Measurements from ENCODE around the gene FRMPD1.

Gene FRMPD1

GRCh38 chr9:37784616-37785483, 134.1 kb downstream of the FRMPD1 start, which contains the start of gene EXOSC3:
EXOSC3 (minus strand) TSS chr9:37785064; CDS start chr9:37785044, 20 bp downstream.
- peak; percentile 57 for FAIRE-seq

DNA sequence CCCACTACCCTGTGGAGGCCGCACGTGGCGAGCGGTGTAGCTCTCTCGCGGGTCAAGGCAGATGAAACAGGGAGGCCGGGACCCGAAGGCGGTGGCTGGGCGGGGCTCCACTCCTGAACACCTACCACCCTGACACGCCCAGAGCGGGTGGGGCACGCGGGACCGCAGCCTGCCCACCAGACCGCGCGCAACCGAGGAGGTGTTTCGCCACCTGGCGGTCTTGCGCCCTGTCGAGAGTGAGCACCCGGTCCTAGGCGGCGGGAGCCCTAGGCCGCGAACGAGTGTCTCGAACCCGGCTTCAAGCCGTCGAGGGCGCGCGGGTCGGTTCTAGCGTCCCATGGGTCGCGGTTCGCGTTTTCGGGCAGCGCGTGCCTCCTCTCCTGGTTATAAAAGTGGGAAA, 136.3 kb downstream of the FRMPD1 start:
- no peak for FAIRE-seq

GRCh38 chr9:37788332-37788731, 137.6 kb downstream of the FRMPD1 start:
- no peak for FAIRE-seq

DNA sequence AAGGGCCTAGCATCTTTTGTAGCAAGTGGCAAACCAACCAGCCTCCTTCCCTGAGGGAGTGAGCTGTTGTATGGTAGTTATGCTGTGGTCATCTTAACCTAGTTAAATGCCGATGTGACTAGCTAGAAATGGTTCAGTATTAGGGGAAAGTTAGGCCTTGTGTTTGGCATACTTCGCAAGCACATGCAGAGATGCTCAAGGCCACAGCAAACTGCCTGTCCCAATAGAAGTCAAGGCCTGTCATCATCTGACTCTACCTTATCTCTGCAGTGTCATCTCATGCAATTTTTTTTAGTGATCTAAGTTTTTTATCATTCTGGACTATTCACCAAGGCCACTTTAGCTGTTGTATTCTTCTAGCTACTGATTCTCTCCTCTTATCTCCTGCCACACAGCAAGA, 139.3 kb downstream of the FRMPD1 start:
- no peak for FAIRE-seq

GRCh38 chr9:37792122-37792521, 141.4 kb downstream of the FRMPD1 start:
- no peak for FAIRE-seq

DNA sequence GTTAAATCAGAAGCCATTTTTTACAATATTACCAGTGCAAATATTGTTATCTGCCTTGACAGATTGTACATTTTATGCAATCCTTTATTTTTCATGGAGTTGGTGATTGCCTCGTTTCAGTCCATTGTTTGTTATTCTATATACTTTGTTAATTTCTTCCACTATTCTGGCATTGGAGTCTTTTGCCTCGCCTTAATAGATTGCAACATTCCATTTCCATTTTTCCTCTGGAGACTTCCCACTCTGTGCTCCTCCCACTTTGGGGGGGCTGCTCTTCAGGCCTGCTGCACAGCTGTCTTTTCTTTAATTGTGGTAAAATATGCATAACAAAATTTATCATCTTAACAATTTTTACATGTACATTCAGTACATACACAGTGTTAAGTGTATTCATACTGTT, 145.5 kb downstream of the FRMPD1 start:
- FAIRE-seq = no peak

Data from G401.6 (cell line).